SK-N-SH (cell line): ENCODE results near the gene EDN1. TPM values are rescaled to one million over a fixed set of nuclear protein-coding genes. Genes with fewer than 3 reads are reported as not detected.

Experiments used
- CTCF ChIA-PET: fragments of 300-600, 350-600 bp; formaldehyde crosslinking; extraction: SDS; loops from one replicate; lab custom pipeline; 2021; lab: Yijun Ruan, JAX
- POLR2A ChIA-PET: fragments of 350-600 bp; sonication (Branson Sonifier 250); formaldehyde crosslinking; extraction: SDS; loops from one replicate; lab custom pipeline; 2020; ENCODE audit warnings: antibody characterized with exemption, inconsistent platforms; lab: Yijun Ruan, JAX
- DNase-seq: peaks from one replicate; pipeline ENCODE4 v3.0.0; 2012
- H2AFZ ChIP-seq: fragments of 200-600 bp; sonication (generic); 2 replicates; pipeline ENCODE4 v1.8.1; 2016; ENCODE audit warnings: antibody characterized with exemption, mild to moderate bottlenecking, low read depth
- H3F3A ChIP-seq: fragments of 200-600 bp; sonication (generic); replicated peaks from 2 replicates; pipeline ENCODE3; 2016; ENCODE audit warnings: antibody characterized with exemption, mild to moderate bottlenecking; ENCODE audit not compliant: insufficient read depth
- H3K27ac ChIP-seq, 2 experiments: fragments of 200-500 bp in 1 of 2; fragments of 200-600 bp in 1 of 2; sonication (Bioruptor generic) in 1 of 2; sonication (generic), shearing (Covaris generic) in 1 of 2; 2 replicates each; pipeline versions ENCODE4 v1.5.1 to v1.6.1; 2014 to 2016; ENCODE audit warnings: low read depth in 2 of 2, inconsistent platforms in 1 of 2, low read length in 1 of 2, mild to moderate bottlenecking in 1 of 2, mixed read lengths in 1 of 2
- H3K27me3 ChIP-seq: fragments of 200-600 bp; sonication (generic), shearing (Covaris generic); 2 replicates; pipeline ENCODE4 v1.6.1; 2016; ENCODE audit warnings: mixed run types; ENCODE audit not compliant: insufficient read depth
- H3K36me3 ChIP-seq, 2 experiments: fragments of 200-500 bp in 1 of 2; fragments of 200-600 bp in 1 of 2; sonication (Bioruptor generic) in 1 of 2; sonication (generic) in 1 of 2; replicated peaks in 1 of 2; 2 replicates each; pipeline versions ENCODE3 to v1.5.1; 2014 to 2016; ENCODE audit warnings: low read length in 1 of 2, mild to moderate bottlenecking in 1 of 2; ENCODE audit not compliant: insufficient read depth in 2 of 2, control insufficient read depth in 1 of 2
- H3K4me1 ChIP-seq, 2 experiments: fragments of 200-500 bp in 1 of 2; fragments of 200-600 bp in 1 of 2; sonication (Bioruptor generic) in 1 of 2; sonication (generic), shearing (Covaris generic) in 1 of 2; 2 replicates each; pipeline versions ENCODE4 v1.5.1 to v1.6.1; 2014 to 2016; ENCODE audit warnings: low read depth in 1 of 2, low read length in 1 of 2, mixed run types in 1 of 2; ENCODE audit not compliant: insufficient read depth in 2 of 2, control insufficient read depth in 1 of 2
- H3K4me2 ChIP-seq: fragments of 200-600 bp; sonication (generic), shearing (Covaris generic); 2 replicates; pipeline ENCODE4 v1.6.1; 2017; ENCODE audit warnings: mixed run types
- H3K4me3 ChIP-seq, 2 experiments: fragments of 200-500 bp in 1 of 2; fragments of 200-600 bp in 1 of 2; sonication (Bioruptor generic) in 1 of 2; sonication (generic), shearing (Covaris generic) in 1 of 2; 2 replicates each; pipeline versions ENCODE4 v1.5.1 to v1.8.1; 2014 to 2016; ENCODE audit warnings: low read depth in 2 of 2, inconsistent platforms in 1 of 2, low read length in 1 of 2, mild to moderate bottlenecking in 1 of 2, mixed read lengths in 1 of 2, moderate library complexity in 1 of 2
- H3K79me2 ChIP-seq: fragments of 200-600 bp; sonication (generic); 2 replicates; pipeline ENCODE4 v1.8.1; 2017; ENCODE audit warnings: mild to moderate bottlenecking; ENCODE audit not compliant: insufficient read depth
- H3K9ac ChIP-seq: fragments of 200-600 bp; sonication (generic); 2 replicates; pipeline ENCODE4 v1.6.1; 2017; ENCODE audit warnings: mixed run types
- H3K9me2 ChIP-seq: fragments of 200-600 bp; sonication (generic); 2 replicates; pipeline ENCODE4 v1.6.1; 2017; ENCODE audit warnings: mixed run types
- H3K9me3 ChIP-seq: fragments of 200-600 bp; sonication (generic); 2 replicates; pipeline ENCODE4 v1.6.1; 2017; ENCODE audit warnings: mixed run types, mild to moderate bottlenecking, moderate library complexity
- H4K20me1 ChIP-seq: fragments of 200-600 bp; sonication (generic); 2 replicates; pipeline ENCODE4 v1.6.1; 2017; ENCODE audit warnings: mild to moderate bottlenecking, mixed run types; ENCODE audit not compliant: insufficient read depth
- CHD2 ChIP-seq: fragments of 150-350 bp; IDR thresholded peaks from 2 replicates; pipeline ENCODE4 v1.6.1; 2018; ENCODE audit warnings: low read length; ENCODE audit not compliant: partially characterized antibody
- CTCF ChIP-seq: fragments of 200-600 bp; sonication (generic); IDR thresholded peaks from 2 replicates; pipeline ENCODE4 v1.6.1; 2017; ENCODE audit warnings: antibody characterized with exemption, mild to moderate bottlenecking, moderate library complexity
- ELF1 ChIP-seq: IDR thresholded peaks from 2 replicates; pipeline ENCODE4 v1.4.0; 2012
- FOSL2 ChIP-seq: IDR thresholded peaks from 2 replicates; pipeline ENCODE4 v1.4.0; 2012; ENCODE audit warnings: low read depth, mild to moderate bottlenecking, moderate library complexity, borderline replicate concordance
- FOXM1 ChIP-seq: IDR thresholded peaks from 2 replicates; pipeline ENCODE4 v1.4.0; 2012; ENCODE audit warnings: low read depth, mild to moderate bottlenecking
- JUND ChIP-seq: IDR thresholded peaks from 2 replicates; pipeline ENCODE4 v1.4.0; 2012
- MEF2A ChIP-seq: IDR thresholded peaks from 2 replicates; pipeline ENCODE4 v1.4.0; 2012; ENCODE audit warnings: low read depth, borderline replicate concordance
- NFIC ChIP-seq: IDR thresholded peaks from 2 replicates; pipeline ENCODE4 v1.4.0; 2012; ENCODE audit warnings: borderline replicate concordance
- RAD21 ChIP-seq: IDR thresholded peaks from 2 replicates; pipeline ENCODE4 v1.6.1; 2012; ENCODE audit warnings: mild to moderate bottlenecking, low read length
- RCOR1 ChIP-seq: fragments of 150-350 bp; IDR thresholded peaks from 2 replicates; pipeline ENCODE4 v1.6.1; 2017; ENCODE audit warnings: antibody characterized with exemption, low read length
- REST ChIP-seq: IDR thresholded peaks from 2 replicates; pipeline ENCODE4 v1.6.1; 2012; ENCODE audit warnings: mild to moderate bottlenecking, low read depth, low read length, moderate library complexity
- RFX5 ChIP-seq: IDR thresholded peaks from 2 replicates; pipeline ENCODE4 v1.6.1; 2012; ENCODE audit warnings: mild to moderate bottlenecking, improper control_type of control experiment, low read length
- SIN3A ChIP-seq: IDR thresholded peaks from 2 replicates; pipeline ENCODE4 v1.6.1; 2012; ENCODE audit warnings: low read depth, mild to moderate bottlenecking, low read length, moderate library complexity, borderline replicate concordance
- SMC3 ChIP-seq: IDR thresholded peaks from 2 replicates; pipeline ENCODE4 v1.6.1; 2012; ENCODE audit warnings: low read depth, low read length, improper control_type of control experiment
- TAF1 ChIP-seq: IDR thresholded peaks from 2 replicates; pipeline ENCODE4 v1.6.1; 2012; ENCODE audit warnings: low read depth, mild to moderate bottlenecking, low read length, moderate library complexity, borderline replicate concordance
- USF2 ChIP-seq: fragments of 150-350 bp; IDR thresholded peaks from 2 replicates; pipeline ENCODE4 v1.6.1; 2017; ENCODE audit warnings: antibody characterized with exemption, low read length, low read depth, borderline replicate concordance
- WGBS: methylation state at CpG from one replicate; pipeline ENCODE4 v1.1.6; 2017; ENCODE audit warnings: low lambda C conversion rate; 5-methylcytosine and 5-hydroxymethylcytosine counted together
- polyA plus RNA-seq, 3 experiments: library from polyadenylated mRNA; depleted of rRNA; stranded (reverse); fragments of >200 nt; gene quantifications; 2 replicates each; pipeline ENCODE4 v1.2.3, GENCODE V29; 2012
- TF ChIP-seq, protein P1 (sequence below): fragments of 150-350 bp; IDR thresholded peaks from 2 replicates; pipeline ENCODE4 v1.6.1; 2016; ENCODE audit warnings: mild to moderate bottlenecking, low read depth, low read length
- TF ChIP-seq, protein P2 (sequence below): IDR thresholded peaks from 2 replicates; pipeline ENCODE4 v1.4.0; 2012; ENCODE audit warnings: low read depth

Gene EDN1
- polyA plus RNA-seq, 1 of the 3 experiments (the other 2 are of a cell fraction), result 1.3 TPM

DNA sequence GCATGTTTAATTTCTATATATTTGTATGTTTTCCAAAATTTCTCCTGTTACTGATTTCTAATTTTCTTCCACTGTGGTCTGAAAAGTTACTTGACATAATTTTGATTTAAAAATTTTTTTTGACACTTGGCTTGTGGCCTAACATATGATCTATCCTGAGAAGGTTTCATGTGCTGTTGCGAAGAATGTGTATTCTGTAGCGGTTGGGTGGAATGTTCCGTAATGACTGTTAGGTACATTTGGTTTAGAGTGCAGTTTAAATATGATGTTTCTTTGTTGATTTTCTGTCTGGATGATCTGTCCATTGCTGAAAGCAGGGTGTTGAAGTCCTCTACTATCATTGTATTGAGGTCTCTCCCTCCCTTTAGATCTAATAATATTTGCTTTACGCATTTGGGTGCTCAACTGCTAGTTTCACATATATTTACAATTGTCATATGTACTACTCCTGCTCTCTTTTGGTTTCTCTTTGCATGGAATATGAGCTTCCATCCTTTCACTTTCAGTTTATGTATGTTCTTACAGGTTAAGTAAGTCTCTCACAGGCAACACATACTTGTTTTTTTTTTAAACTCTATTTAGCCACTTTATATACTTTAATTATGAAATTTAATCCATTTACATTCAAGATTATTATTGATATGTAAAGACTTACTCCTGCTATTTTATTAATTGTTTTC lies 19.5 kb upstream of the EDN1 start:
- no peaks in the 10 kb centered on the region for H3K36me3 ChIP-seq
- no peak overlapping the region for H3K4me2 ChIP-seq
- ChIA-PET CTCF (interaction anchor here (1.0 to 2.8 kb wide), 2 partner anchors 10 to 19 kb away, joined by 4 to 8 read pairs; partner anchors contain the start of gene EDN1), POLR2A (no interaction called here)
- 87% methylated on average over 4 of the region's 4 CpGs for WGBS
- H3F3A ChIP-seq, result peaks cover 6% of the 10 kb centered on the region
- H3K9me2 ChIP-seq, result no peaks in the 10 kb centered on the region
- no peak overlapping the region for H3K9ac ChIP-seq
- no peaks in the 10 kb centered on the region for H4K20me1 ChIP-seq
- 0 out of 4 replicates have a peak, but pooled peaks cover 0 to 6% of the 10 kb centered on the region in 2 experiments for H3K4me1 ChIP-seq
- H3K79me2 ChIP-seq, result no peaks in the 10 kb centered on the region
- no peak overlapping the region for H2AFZ ChIP-seq
- no peaks in the 10 kb centered on the region for H3K9me3 ChIP-seq
- H3K4me3 ChIP-seq, result no peak overlapping the region
- H3K27ac ChIP-seq, result no peak overlapping the region
- no peaks in the 10 kb centered on the region for H3K27me3 ChIP-seq
- no peak for TF ChIP-seq NFIC
- no peak for TF ChIP-seq FOSL2
- no peak for TF ChIP-seq RAD21
- TF ChIP-seq TAF1, result no peak
- no peak for TF ChIP-seq REST
- TF ChIP-seq, all 33 proteins: peak for 0
- DNase-seq, result no peak

DNA sequence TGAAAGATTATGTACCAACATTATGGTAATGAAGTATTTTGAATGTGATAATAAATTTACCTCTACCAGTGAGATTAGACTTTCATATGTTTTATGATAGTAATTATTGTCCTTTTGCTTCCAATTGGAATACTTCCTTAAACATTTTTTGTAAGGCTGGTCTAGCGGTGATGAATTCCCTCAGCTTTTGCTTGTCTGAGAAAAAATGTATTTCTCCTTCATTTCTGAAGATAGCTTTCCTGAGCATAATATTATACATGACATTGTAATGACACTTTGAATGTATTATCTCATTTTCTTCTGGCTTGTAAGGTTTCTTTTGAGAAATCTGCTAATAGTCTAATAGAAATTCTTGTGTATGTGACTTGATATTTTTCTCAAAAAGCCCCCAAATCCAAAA lies 18.6 kb upstream of the EDN1 start:
- H3K36me3 ChIP-seq, result no peaks in the 10 kb centered on the region
- TF ChIP-seq, protein P1, sequence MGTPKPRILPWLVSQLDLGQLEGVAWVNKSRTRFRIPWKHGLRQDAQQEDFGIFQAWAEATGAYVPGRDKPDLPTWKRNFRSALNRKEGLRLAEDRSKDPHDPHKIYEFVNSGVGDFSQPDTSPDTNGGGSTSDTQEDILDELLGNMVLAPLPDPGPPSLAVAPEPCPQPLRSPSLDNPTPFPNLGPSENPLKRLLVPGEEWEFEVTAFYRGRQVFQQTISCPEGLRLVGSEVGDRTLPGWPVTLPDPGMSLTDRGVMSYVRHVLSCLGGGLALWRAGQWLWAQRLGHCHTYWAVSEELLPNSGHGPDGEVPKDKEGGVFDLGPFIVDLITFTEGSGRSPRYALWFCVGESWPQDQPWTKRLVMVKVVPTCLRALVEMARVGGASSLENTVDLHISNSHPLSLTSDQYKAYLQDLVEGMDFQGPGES, result no peak
- TF ChIP-seq CTCF (no peak), RFX5 (no peak), SIN3A (no peak), ELF1 (no peak), USF2 (no peak), CHD2 (no peak), SMC3 (no peak), RAD21 (no peak), FOXM1 (no peak), JUND (no peak), MEF2A (no peak), TAF1 (no peak), RCOR1 (no peak)
- TF ChIP-seq, protein P2, sequence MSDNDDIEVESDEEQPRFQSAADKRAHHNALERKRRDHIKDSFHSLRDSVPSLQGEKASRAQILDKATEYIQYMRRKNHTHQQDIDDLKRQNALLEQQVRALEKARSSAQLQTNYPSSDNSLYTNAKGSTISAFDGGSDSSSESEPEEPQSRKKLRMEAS, result no peak
- POLR2A ChIA-PET, result no interaction called here
- WGBS, result 95% methylated on average over 1 of the region's 1 CpG
- H3K27me3 ChIP-seq, result no peaks in the 10 kb centered on the region
- no peak overlapping the region for H3K27ac ChIP-seq
- H3K4me1 ChIP-seq, result no peaks in the 10 kb centered on the region
- no peak overlapping the region for H3K9ac ChIP-seq
- no peak overlapping the region for H2AFZ ChIP-seq
- H3K9me2 ChIP-seq, result no peaks in the 10 kb centered on the region
- no peaks in the 10 kb centered on the region for H3K79me2 ChIP-seq
- peaks cover 6% of the 10 kb centered on the region for H3F3A ChIP-seq
- no peaks in the 10 kb centered on the region for H4K20me1 ChIP-seq
- no peak overlapping the region for H3K4me3 ChIP-seq
- no peaks in the 10 kb centered on the region for H3K9me3 ChIP-seq
- DNase-seq, result no peak
- H3K4me2 ChIP-seq, result no peak overlapping the region
- CTCF ChIA-PET, result interaction anchor here (0.7 to 2.8 kb wide), 3 partner anchors 11 to 45 kb away, joined by 3 to 8 read pairs (median 4); partner anchors contain the start of gene EDN1
